SJCRH30 (cell line): Measurements from ENCODE around the gene NRP1. TPM values are rescaled to one million over a fixed set of nuclear protein-coding genes. Genes with fewer than 3 reads are reported as not detected.
"Not testable (repeated sequence)": the region's sequence is repeated elsewhere in the genome, so short reads cannot be mapped to it uniquely, and the experiment has no call there.

ENCODE experiments used
- DNase-seq, 2 experiments: peaks; one replicate each; pipeline ENCODE4 v3.0.0-alpha.2; 2015 to 2020
- H3K27ac ChIP-seq: fragments of 250-450 bp; sonication (Bioruptor Pico); 2 replicates; pipeline ENCODE4 v1.5.1; 2020; ENCODE audit warnings: mild to moderate bottlenecking, moderate library complexity
- H3K27me3 ChIP-seq: fragments of 250-450 bp; sonication (Bioruptor Pico); 2 replicates; pipeline ENCODE4 v1.5.1; 2020; ENCODE audit warnings: mild to moderate bottlenecking, moderate library complexity
- H3K36me3 ChIP-seq: fragments of 250-450 bp; sonication (Bioruptor Pico); 2 replicates; pipeline ENCODE4 v1.5.1; 2020; ENCODE audit warnings: mild to moderate bottlenecking, moderate library complexity
- H3K4me1 ChIP-seq: fragments of 250-450 bp; sonication (Bioruptor Pico); 2 replicates; pipeline ENCODE4 v1.5.1; 2020; ENCODE audit warnings: mild to moderate bottlenecking, moderate library complexity
- H3K4me3 ChIP-seq: fragments of 250-450 bp; sonication (Bioruptor Pico); 2 replicates; pipeline ENCODE4 v1.5.1; 2020; ENCODE audit warnings: mild to moderate bottlenecking, moderate library complexity
- H3K9me3 ChIP-seq: fragments of 250-450 bp; sonication (Bioruptor Pico); replicated peaks from 2 replicates; pipeline ENCODE4 v1.5.1; 2020; ENCODE audit warnings: mild to moderate bottlenecking, moderate library complexity
- total RNA-seq: library from RNA; depleted of rRNA; stranded (reverse); fragments of >200 nt; shearing (Covaris generic); gene quantifications from 2 replicates; pipeline ENCODE4 v1.2.3, GENCODE V29; 2014; rRNA removed

Gene NRP1
- total RNA-seq = 17.2 and 21.2 TPM in 2 replicates

DNA sequence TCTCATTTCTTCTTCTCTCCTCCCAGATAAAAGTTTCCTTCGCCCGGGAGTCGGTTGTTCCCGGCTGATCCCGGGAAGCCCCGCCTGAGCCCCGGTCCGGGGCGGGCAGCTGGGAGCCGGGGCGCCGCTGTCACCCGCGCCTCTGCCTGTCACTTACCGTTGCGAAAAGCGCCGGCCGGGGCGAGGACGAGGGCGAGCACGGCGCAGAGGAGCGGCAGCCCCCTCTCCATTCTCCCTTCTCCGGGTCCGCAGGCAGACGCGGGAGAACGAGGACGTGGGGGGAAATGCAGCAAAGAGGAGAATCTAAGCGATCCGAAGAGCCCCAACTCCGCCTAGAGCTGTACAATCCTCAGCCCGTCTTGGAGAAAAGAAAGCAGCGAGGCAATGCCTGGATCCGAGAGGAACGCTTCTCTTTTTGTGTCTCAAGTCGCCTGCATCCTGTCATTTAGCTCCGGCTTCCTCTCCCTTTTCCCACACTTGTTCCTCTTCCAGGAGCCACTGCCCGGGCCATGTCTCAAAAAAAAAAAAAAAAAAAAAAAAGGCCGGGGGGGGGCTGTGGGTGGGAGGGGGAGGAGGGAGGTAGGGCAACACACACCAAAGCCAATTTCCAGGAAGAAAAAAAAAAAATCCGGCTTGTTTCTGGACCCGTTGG, at the start of gene NRP1:
Gene NRP1, minus strand, starts transcription at position 515 of the 652 bp plus-strand sequence. Its CDS starts 285 bp downstream, at position 230.
- DNase-seq = peak; percentile 36 to 66
- Histone ChIP-seq H3K9me3 (no peaks in the 10 kb centered on the region), H3K27ac (peak within 1 kb of the TSS; percentile 54), H3K4me3 (peak within 1 kb of the TSS; percentile 75), H3K4me1 (peaks cover 14% of the 10 kb centered on the region; the same call in 1 of the 2 replicates), H3K27me3 (no peaks in the 10 kb centered on the region), H3K36me3 (no peaks in the 10 kb centered on the region; the same call in 1 of the 2 replicates)

DNA sequence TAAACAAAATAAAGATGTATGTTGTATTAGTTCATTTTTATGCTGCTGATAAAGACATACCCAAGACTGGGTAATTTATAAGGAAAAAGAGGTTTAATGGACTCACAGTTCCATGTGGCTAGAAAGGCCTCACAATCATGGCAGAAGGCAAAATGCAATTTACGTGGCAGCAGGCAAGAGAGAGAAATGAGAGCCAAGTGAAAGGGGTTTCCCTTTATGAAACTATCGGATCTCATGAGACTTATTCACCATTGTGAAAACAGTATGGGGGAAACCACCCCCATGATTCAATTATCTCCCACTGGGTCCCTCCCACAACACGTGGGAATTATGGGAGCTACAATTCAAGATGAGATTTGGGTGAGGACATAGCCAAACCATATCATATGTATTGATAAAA, 49.7 kb upstream of the NRP1 start:
- DNase-seq, H3K27me3 ChIP-seq, H3K9me3 ChIP-seq, H3K27ac ChIP-seq, H3K4me3 ChIP-seq, H3K36me3 ChIP-seq, H3K4me1 ChIP-seq: not testable (repeated sequence)

DNA sequence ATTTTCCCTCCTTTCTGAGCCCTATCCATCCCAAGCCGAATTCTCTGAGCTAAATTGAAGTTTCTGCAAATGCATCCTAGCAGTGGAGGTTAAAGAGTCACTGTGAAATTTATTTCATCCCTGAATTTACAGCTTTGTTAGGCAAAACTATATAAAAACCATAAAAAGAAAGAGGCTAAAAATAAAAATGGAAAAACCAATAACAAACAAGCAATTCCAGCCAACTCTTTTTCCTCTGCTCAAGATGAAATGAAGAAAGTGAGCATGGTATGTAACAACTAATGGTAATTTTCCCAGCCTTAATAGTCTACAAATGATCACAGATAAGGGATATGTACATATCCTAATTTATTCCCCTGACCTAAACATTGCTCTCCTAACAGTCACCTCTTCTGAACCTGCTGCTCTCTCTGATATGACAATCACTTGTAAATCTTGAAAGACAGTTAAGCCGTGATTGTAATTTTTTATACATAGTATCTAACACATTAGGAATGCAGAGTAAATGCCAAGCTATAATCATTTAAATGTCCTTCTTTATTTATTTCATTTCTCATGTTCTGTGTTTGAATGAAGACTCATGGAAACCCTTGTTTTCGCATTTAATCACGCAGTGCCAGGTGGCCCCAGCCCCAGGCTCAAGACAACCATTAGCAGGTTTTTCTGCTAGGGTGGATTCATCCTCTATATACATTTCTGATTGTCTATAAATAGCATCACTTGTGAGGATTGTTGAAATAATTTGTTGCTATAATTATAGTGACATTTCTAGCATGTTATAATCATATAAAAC, 48.6 kb upstream of the NRP1 start:
- no peak overlapping the region for H3K4me3 ChIP-seq
- H3K4me1 ChIP-seq = 0 out of 2 replicates have a peak, but pooled peaks cover 3% of the 10 kb centered on the region
- H3K27me3 ChIP-seq = no peaks in the 10 kb centered on the region
- no peak for DNase-seq
- H3K27ac ChIP-seq = no peak overlapping the region
- H3K9me3 ChIP-seq = no peaks in the 10 kb centered on the region
- no peaks in the 10 kb centered on the region for H3K36me3 ChIP-seq

DNA sequence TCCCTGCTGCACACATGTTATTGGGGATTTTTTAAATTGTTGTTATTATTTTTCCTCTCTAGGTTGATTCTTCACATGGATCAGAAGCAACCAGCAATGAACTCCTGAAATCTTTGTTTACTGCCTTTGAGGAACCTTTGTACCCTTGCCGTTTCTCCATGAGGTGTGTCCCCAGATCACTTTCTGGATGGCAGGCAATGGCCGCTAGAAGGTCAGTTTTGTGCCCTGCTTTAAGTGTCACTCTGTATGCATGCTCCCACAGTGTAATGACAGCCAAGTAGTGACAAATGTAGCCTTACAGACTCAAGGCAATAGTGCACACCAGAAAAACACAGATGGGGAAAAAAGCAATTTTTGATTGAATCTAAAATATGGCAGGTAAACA, 47.7 kb upstream of the NRP1 start:
- no peak for DNase-seq
- no peaks in the 10 kb centered on the region for H3K36me3 ChIP-seq
- H3K4me1 ChIP-seq = 0 out of 2 replicates have a peak, but pooled peaks cover 6% of the 10 kb centered on the region
- no peak overlapping the region for H3K27ac ChIP-seq
- H3K9me3 ChIP-seq = no peaks in the 10 kb centered on the region
- no peaks in the 10 kb centered on the region for H3K27me3 ChIP-seq
- no peak overlapping the region for H3K4me3 ChIP-seq

DNA sequence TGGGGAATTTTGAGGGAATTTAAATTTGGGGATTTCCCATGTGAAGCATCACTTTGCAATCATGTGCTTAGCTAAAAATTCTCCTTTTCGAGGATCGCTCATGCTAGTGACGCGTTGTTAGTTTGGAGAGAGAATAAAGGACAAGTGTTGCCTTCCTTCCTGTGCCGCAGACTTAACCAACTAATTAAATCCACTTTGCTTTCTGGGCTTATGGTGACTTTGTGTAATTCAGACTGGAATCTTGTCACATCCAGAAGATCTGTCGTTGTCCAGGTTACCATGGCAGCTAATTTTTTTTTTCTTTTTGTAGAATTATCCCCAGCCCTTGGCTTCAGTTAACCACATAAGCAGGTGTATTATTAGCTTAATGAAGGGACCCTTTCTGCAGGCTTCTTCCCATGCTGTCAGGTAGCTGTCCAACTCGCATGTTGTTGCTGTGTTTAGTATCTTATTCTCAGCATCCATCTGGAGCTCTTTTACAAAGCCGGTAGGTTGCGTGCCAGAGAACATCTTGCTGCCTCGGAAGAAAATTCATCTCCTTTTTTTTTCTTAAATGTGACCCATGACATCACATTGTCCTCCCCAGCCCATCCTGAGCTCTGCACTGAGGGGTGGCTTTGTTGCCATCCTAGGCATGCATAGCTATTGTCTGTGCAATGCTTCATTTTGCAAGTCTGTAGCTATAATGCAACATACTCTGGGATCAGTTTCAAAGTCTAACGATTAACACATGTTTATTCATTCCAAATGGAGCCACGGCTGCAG, 47.2 kb upstream of the NRP1 start:
- no peak for DNase-seq
- H3K27ac ChIP-seq = no peak overlapping the region
- H3K4me3 ChIP-seq = no peak overlapping the region
- H3K27me3 ChIP-seq = no peaks in the 10 kb centered on the region
- H3K4me1 ChIP-seq = 0 out of 2 replicates have a peak, but pooled peaks cover 6% of the 10 kb centered on the region
- no peaks in the 10 kb centered on the region for H3K36me3 ChIP-seq
- H3K9me3 ChIP-seq = no peaks in the 10 kb centered on the region

DNA sequence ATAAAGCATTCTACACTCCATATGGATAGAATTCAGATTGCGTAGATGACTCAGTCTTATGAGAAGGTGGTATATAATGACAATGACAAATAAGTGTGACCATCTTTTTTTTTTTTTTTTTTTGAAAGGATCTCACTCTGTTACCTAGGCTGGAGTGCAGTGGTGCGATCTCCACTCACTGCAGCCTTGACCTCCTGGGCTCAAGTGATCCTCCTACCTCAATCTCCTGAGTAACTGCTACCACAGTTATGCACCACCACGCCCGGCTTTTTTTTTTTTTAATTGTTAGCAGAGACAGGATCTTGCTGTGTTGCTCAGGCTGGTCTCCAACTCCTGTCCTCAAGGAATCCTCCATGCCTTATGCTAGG, 43.2 kb upstream of the NRP1 start:
- DNase-seq = no peak
- no peak overlapping the region for H3K4me3 ChIP-seq

DNA sequence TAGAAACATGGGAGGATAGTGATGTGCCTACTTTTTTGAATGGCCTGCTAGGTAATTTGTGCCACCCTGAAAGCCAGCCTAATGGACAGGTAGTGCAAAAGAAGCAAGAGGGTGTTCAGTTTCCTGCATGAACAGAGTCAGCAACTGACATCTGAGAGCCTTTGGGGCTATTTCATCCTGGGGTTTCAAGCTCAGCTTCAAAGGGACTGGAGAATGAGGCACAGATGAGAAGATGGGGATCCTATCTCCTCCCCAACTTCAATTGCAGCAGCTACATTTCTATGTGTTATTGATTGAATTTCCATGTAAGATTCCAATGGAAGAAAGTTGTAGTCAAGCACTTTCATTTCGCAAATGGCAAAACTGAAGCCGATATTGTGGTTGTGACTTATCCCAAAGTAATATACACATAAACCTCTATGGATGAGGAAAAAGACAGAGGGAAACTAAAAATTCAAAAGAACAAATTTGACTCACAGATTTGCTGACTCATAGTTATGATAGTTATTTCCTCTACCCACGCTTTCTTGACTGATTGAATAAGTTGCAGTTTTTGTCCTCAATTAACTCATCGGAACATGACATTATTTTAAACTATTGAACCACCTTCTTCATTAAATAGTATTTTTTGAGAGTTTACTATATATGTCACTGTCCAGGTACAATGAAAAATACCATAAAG, 42.6 kb upstream of the NRP1 start:
- no peak for DNase-seq
- no peaks in the 10 kb centered on the region for H3K27me3 ChIP-seq
- H3K4me3 ChIP-seq = no peak overlapping the region
- 0 out of 2 replicates have a peak, but pooled peaks cover 6% of the 10 kb centered on the region for H3K4me1 ChIP-seq
- H3K9me3 ChIP-seq = no peaks in the 10 kb centered on the region; the same call in 1 of the 2 replicates
- no peak overlapping the region for H3K27ac ChIP-seq
- no peaks in the 10 kb centered on the region for H3K36me3 ChIP-seq

More for the DNA sequence above, 43.2 kb upstream of the NRP1 start:
- Histone ChIP-seq H3K4me1 (0 out of 2 replicates have a peak, but pooled peaks cover 6% of the 10 kb centered on the region), H3K36me3 (no peaks in the 10 kb centered on the region), H3K27ac (no peak overlapping the region), H3K27me3 (no peaks in the 10 kb centered on the region), H3K9me3 (no peaks in the 10 kb centered on the region; the same call in 1 of the 2 replicates)

DNA sequence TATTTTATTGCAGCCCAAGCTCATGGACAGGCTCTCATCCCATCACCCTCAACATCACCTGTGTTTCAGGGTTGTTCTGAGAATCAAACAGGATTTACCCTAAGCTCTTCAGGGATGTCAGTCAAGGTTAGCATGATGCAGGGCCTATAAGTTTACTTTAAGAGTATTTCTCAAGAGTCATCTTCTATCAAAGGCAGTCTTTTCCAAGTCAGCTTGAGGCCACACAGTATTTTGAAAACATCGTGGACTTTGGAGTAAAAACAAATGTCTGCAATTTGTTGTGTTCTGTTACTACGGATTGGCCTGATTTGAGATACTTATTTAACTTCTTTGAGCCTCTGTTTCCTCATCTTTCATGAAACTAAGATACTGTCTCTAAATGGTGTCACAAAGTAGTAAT, 42.0 kb upstream of the NRP1 start:
- no peak overlapping the region for H3K27ac ChIP-seq
- H3K4me3 ChIP-seq = no peak overlapping the region
- no peaks in the 10 kb centered on the region for H3K36me3 ChIP-seq
- no peak for DNase-seq
- H3K9me3 ChIP-seq = no peaks in the 10 kb centered on the region; the same call in 1 of the 2 replicates
- 0 out of 2 replicates have a peak, but pooled peaks cover 6% of the 10 kb centered on the region for H3K4me1 ChIP-seq
- H3K27me3 ChIP-seq = no peaks in the 10 kb centered on the region

DNA sequence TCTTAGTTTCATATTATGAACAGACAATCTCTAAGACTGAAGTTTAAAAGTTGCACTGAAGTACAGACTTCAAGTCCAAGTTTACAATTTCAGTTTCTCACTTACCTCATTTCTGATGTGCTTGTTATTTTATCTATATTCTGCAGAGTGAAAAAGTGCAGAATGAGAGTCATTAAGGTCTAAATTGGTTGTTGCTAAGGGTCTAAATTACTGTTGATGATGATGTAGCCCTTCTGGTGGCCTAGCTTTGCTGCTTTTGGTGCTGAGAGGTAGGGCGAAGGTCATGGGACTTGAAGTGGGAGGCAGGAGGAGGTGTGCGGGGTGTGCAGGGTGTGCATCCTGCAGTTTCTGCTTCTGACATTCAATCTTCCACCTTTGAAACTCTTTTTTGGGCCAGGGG, 38.8 kb upstream of the NRP1 start:
- DNase-seq = no peak
- no peak overlapping the region for H3K27ac ChIP-seq
- no peaks in the 10 kb centered on the region for H3K27me3 ChIP-seq
- no peaks in the 10 kb centered on the region for H3K36me3 ChIP-seq
- H3K9me3 ChIP-seq = no peaks in the 10 kb centered on the region; the same call in 1 of the 2 replicates
- H3K4me3 ChIP-seq = no peak overlapping the region
- peaks cover 4% of the 10 kb centered on the region; the same call in 1 of the 2 replicates for H3K4me1 ChIP-seq

DNA sequence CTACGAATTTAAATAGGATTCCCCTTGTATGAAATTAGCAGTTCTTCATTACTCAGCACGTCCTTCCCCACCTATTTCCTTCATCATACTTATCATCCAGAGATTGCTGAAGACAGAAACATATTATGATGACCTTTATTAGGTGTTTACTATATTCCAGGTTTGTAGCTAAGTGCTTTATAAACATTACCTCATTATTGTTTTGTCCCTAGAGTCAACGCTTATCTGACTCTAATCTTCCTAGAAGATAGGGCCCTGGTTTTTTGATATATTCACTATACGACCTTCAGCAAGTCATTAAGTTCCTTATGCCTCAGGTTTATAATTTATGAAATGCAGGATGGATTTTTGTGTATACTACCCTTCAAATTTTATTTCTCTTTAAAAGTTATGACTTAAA, 36.8 kb upstream of the NRP1 start:
- H3K4me3 ChIP-seq = no peak overlapping the region
- no peak for DNase-seq
- no peaks in the 10 kb centered on the region; the same call in 1 of the 2 replicates for H3K9me3 ChIP-seq
- H3K4me1 ChIP-seq = no peaks in the 10 kb centered on the region; the same call in 1 of the 2 replicates
- H3K27ac ChIP-seq = no peak overlapping the region
- no peaks in the 10 kb centered on the region for H3K27me3 ChIP-seq
- H3K36me3 ChIP-seq = no peaks in the 10 kb centered on the region

DNA sequence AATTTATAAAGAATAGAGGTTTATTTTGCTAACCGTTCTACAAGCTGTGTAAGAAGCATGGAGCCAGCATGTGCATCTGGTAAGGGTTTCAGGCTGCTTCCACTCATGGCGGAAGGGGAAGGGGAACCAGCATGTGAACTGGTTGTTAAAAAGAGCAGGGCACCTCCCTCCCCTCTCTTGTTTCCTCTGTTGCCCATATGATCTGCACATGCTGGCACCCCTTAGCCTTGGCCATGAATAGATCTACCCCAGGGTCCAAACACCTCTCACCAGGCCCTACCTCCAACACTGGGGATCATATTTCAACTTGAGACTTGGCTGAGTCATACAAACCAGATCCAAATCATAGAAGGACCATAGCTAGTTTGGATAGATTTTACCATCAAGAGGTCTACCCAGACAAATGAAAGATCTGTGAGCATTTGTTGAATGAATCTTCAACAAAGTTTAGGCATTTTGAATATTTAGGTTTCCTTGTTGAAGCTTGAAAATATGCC, 36.0 kb upstream of the NRP1 start:
- Histone ChIP-seq H3K4me1 (no peaks in the 10 kb centered on the region; the same call in 1 of the 2 replicates), H3K36me3 (no peaks in the 10 kb centered on the region), H3K27ac (no peak overlapping the region), H3K9me3 (no peaks in the 10 kb centered on the region; the same call in 1 of the 2 replicates), H3K27me3 (no peaks in the 10 kb centered on the region), H3K4me3 (no peak overlapping the region)
- no peak for DNase-seq

DNA sequence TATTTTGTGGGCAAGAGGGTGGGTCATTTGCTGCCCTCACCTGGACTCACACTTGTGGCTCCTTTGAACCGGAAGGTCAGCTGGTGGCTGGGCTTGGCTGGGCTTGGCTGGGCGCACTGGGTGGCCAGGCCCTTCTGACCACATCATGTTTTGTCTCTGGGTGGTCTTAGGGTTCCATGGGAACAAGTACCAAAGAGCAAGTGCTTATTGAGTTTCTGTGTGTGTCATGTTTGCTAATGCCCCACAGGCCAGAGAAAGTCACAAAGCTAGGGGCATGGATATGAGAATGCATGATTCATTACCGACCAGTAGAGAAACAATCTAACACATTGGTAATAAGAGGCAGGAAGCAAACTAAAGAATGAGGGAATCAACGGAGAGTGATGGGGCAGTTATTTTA, 33.6 kb upstream of the NRP1 start:
- Histone ChIP-seq H3K4me3 (no peak overlapping the region), H3K27ac (peak overlapping the region; percentile 9; the same call in 1 of the 2 replicates), H3K4me1 (no peaks in the 10 kb centered on the region; the same call in 1 of the 2 replicates), H3K9me3 (no peaks in the 10 kb centered on the region; the same call in 1 of the 2 replicates), H3K36me3 (peaks cover 3% of the 10 kb centered on the region; the same call in 1 of the 2 replicates), H3K27me3 (no peaks in the 10 kb centered on the region)
- peak; percentile 40 to 50 for DNase-seq

DNA sequence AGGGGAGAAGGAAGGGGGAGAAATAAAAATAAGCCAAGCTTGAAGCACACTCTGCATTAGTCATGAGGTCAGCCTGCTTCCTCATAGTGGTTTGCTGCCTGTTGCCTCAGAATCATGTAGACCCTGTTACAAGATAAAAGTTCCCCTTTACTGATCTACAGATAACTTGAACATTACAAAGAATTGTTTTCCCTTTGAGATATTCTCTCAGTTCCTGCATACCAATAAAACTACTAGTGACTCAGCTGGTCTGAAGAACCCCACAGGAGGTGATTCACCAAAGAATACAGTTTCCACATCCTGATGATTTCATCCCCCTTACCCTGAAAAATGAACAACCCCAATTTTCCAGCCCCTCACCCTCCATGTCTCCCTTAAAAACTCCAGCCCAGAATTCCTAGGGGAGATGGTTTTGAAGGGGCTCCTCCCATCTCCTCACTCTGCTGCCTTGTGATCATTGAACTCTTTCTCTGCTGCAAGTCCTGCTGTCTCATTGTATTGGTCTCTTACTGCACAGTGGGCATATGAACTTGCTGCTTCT, 31.5 kb upstream of the NRP1 start:
- Histone ChIP-seq H3K4me3 (no peak overlapping the region), H3K36me3 (peaks cover 3% of the 10 kb centered on the region; the same call in 1 of the 2 replicates), H3K27ac (peak overlapping the region; percentile 23; the same call in 1 of the 2 replicates), H3K9me3 (no peaks in the 10 kb centered on the region), H3K27me3 (no peaks in the 10 kb centered on the region), H3K4me1 (no peaks in the 10 kb centered on the region; the same call in 1 of the 2 replicates)
- DNase-seq = peak in 1 of 2 experiments; percentile 6
